Omental fat pad (tissue), 4 donors: Measurements from ENCODE around the gene LRRC15. TPM values are rescaled to one million over a fixed set of nuclear protein-coding genes. Genes with fewer than 3 reads are reported as not detected.

Source experiments
- ATAC-seq: fragments of 150-250 bp; one replicate; pipeline ENCODE4 v1.9.1; 2016; ENCODE audit warnings: mild to moderate bottlenecking, moderate library complexity; ENCODE audit not compliant: low FRiP score
- DNase-seq: peaks from one replicate; pipeline ENCODE4 v3.0.0-alpha.2; 2019; ENCODE audit warnings: low spot score
- total RNA-seq, 4 donors: library from RNA; depleted of rRNA; stranded (reverse); fragments of >200 nt; gene quantifications; one replicate each; pipeline ENCODE4 v1.1.0, GENCODE V29; 2016
- TF ChIP-seq, protein P1 (sequence below), 3 donors: fragments of 450-650 bp; IDR thresholded peaks; one replicate each; pipeline ENCODE4 v1.5.1; 2016 to 2017; ENCODE audit warnings: antibody characterized with exemption in 3 of 3, mild to moderate bottlenecking in 3 of 3, moderate library complexity in 2 of 3

Gene LRRC15
- under 1 TPM in 3 of 4 donors, not detected in 1; 0.12 to 0.37 (median 0.13) TPM for total RNA-seq

DNA sequence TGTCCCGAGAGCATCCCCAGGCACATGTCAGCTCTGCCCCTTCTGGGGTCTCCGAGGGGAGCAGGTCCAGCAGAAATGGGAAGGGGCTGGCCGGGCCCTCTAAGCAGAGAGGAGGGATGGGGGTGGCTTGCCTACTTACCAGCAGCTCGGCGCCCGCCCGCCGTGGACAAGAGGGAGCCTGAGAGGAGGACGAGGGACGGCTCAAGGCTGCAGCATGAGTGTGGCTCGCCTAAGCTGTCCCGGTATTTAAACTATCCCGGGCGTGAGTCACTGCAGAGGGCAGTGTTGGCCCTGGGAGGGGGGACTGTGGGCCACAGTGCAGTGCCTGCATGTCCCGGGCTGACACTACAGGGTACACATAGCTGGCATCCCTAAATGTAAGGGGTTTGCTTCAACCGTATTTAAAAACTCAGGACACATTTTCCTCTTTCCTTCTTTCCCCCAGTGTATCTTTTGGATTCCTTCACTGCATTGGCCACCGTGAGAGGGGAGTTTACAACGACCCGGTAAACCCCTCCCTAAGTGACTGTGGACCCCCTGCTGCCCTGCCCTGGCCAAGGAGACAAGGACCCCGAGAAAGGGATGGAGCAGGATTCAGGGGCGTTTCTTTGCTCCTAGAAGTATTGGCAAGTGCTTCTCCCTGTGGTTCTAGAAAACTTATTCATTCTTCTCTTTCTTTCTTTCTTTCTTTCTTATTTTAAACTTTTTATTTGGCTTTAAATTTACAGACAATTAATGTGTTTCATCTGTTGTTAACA, at the start of gene LRRC15:
LRRC15 (minus strand) TSS at position 222 of the 758 bp plus-strand sequence. CDS start 8,700 bp downstream, outside the sequence.
- DNase-seq (no peak), ATAC-seq (no peak)
- TF ChIP-seq, protein P1, sequence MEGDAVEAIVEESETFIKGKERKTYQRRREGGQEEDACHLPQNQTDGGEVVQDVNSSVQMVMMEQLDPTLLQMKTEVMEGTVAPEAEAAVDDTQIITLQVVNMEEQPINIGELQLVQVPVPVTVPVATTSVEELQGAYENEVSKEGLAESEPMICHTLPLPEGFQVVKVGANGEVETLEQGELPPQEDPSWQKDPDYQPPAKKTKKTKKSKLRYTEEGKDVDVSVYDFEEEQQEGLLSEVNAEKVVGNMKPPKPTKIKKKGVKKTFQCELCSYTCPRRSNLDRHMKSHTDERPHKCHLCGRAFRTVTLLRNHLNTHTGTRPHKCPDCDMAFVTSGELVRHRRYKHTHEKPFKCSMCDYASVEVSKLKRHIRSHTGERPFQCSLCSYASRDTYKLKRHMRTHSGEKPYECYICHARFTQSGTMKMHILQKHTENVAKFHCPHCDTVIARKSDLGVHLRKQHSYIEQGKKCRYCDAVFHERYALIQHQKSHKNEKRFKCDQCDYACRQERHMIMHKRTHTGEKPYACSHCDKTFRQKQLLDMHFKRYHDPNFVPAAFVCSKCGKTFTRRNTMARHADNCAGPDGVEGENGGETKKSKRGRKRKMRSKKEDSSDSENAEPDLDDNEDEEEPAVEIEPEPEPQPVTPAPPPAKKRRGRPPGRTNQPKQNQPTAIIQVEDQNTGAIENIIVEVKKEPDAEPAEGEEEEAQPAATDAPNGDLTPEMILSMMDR (IDR thresholded peaks at IDR 0.05): no peak

DNA sequence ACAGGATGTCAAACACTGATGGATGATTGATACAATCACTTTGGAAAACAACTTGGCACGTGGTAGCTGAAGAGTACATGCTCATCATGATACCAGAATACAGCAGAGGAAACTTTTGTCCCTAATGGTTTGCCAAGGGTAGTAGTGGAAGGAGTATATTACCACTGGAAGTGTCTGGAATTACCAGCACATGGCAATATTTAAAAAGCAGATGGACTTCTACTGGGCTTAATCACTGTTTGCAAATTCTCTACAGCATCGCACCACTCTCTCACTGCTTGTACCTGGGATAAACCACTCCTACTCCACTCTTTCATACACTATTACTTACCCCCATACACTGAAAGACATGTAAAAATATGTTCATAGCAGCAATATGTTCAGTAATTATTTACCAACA, 49.1 kb upstream of the LRRC15 start:
- no peak for ATAC-seq
- TF ChIP-seq, protein P1 (IDR thresholded peaks at IDR 0.05): no peak
- no peak for DNase-seq

DNA sequence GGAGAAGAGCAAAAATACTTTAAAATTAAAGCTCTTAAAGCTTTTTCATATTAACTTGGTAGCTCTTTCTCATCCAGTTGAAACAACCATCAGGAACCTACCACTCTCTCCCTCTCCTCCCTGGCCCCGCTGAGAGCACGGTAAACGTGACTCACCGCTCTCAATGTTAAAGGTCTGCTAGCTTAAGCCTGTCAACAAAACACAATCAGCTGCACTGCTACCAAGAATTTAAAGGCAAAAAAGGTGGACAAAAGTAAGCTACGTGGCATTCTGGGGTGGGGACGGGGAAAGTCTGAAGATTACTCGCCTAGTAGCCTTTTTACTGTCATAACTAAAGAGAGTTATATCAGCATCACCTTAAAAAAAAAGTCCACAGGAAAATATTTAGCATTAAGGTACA, 37.9 kb upstream of the LRRC15 start:
- no peak for DNase-seq
- no peak for ATAC-seq
- TF ChIP-seq, protein P1 (IDR thresholded peaks at IDR 0.05): no peak

DNA sequence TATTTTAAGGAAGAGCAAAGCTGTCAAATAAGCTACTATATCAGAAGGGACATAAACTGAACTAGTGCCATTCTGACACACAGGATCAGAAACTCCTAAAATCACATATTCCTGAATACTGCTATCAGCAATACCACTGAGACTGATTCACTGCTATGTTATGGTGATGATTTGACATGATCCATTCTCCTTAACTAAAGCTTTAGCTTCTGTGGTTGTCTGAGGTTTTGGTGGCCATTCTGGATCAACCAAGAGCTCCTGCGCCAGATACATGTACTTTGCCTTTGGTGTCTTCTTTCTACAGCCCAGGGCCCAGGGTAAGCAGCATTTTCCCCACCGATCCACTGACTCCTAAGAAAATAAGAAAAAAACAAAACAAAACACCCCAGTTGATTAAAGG, 36.2 kb upstream of the LRRC15 start:
- TF ChIP-seq, protein P1 (IDR thresholded peaks at IDR 0.05): no peak
- DNase-seq (no peak), ATAC-seq (no peak)

DNA sequence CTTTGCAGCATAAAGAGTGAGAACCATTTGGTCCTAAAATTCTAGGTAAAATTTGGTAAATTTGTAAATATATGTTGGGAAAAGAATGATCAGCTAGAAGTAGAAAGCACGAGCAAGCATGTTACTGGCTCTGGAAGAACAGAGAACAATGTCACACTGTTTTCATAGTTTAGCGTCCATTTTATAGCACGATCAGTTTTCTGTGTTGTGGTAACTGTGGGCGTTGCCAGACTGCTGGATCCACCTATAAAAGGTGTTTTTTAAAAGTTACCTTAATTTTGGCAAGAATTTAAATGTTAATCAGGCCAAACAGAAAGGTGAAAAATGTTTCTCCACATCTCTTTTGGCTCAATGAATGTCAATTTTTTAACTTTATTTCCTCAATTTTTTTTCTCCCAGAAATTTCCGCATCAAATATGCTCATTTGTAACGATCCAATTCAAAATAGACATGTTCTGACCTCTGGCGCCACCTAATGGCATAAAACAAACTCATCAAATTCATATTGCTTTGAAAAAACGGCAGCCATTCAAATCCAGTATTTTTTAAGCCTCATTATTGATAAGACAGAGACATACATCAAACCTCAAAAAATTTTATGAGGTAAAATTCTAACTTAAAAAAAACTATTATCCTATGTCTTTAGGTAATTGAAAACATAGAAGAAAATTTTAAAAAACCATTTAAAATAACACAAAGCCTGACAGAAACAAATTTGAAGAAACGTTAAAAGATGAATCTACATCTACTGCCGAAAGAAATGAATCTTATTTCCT, 35.0 kb upstream of the LRRC15 start:
- DNase-seq: no peak
- ATAC-seq: no peak
- TF ChIP-seq, protein P1 (IDR thresholded peaks at IDR 0.05): no peak

DNA sequence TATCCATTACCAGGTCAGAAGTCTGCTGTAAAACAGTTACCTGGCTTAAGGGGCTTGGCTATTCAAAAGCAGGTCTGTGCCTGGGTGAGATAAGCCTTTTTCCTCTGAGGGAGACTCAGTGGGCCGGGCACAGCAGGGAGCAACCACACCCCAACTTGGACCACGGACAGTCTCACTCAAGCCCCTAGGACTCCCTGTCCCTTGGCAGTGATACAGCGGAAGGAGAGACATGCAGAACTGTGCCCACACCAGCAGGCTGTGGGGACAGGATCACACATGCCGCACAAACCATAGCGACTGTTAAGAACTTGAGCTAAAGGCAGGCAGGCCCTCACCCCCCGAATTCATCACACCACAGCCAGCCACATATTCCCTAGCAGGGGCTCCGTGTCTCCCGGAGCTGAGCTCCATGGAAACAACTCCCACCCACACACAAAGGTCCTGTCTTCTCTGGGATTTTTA, 32.4 kb upstream of the LRRC15 start:
- TF ChIP-seq, protein P1 (IDR thresholded peaks at IDR 0.05): no peak
- ATAC-seq: no peak
- DNase-seq: no peak
